Esophagus squamous epithelium (tissue), 4 donors: ENCODE data around the gene CLDN18.

ENCODE experiments used
- POLR2A ChIP-seq, 4 donors: fragments of 450-650 bp; IDR thresholded peaks; one replicate each; pipeline ENCODE4 v1.6.1; 2017; ENCODE audit warnings: antibody characterized with exemption in 4 of 4, mild to moderate bottlenecking in 4 of 4, moderate library complexity in 3 of 4
- TF ChIP-seq, protein P1 (sequence below), 6 experiments: fragments of 450-650 bp in 4 of 6; fragments of 200-600 bp in 2 of 6; sonication (generic) in 2 of 6; IDR thresholded peaks; one replicate each; pipeline ENCODE4 v1.5.1; 2016 to 2019; ENCODE audit warnings: antibody characterized with exemption in 6 of 6, mild to moderate bottlenecking in 4 of 6, moderate library complexity in 4 of 6

DNA sequence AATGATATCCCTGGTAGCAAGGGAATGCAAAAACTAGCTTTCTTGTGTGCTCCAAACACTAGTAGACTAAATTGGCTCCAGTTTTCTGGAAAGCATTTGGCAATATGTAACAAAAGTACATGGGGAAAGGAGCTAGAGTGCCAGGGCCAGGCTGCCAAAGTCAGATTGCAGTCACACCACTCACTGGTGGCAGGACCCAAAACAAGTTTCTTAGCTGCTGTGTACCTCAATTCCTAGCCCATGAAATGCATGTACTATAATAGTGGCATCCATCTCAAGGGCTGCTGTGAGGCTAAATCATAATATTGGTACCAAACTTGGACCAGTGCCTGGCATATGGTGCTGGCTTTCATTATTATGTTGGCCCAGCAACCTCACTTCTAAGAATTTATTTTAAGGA lies 49.3 kb downstream of the CLDN18 start:
- TF ChIP-seq, protein P1, sequence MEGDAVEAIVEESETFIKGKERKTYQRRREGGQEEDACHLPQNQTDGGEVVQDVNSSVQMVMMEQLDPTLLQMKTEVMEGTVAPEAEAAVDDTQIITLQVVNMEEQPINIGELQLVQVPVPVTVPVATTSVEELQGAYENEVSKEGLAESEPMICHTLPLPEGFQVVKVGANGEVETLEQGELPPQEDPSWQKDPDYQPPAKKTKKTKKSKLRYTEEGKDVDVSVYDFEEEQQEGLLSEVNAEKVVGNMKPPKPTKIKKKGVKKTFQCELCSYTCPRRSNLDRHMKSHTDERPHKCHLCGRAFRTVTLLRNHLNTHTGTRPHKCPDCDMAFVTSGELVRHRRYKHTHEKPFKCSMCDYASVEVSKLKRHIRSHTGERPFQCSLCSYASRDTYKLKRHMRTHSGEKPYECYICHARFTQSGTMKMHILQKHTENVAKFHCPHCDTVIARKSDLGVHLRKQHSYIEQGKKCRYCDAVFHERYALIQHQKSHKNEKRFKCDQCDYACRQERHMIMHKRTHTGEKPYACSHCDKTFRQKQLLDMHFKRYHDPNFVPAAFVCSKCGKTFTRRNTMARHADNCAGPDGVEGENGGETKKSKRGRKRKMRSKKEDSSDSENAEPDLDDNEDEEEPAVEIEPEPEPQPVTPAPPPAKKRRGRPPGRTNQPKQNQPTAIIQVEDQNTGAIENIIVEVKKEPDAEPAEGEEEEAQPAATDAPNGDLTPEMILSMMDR (IDR thresholded peaks at IDR 0.05): no peak
- TF ChIP-seq POLR2A (IDR thresholded peaks at IDR 0.05): no peak
